GM21529 (cell line): ENCODE results near the gene PSMA7.

Source experiments
- ATAC-seq: cut with Tn5 transposase; IDR thresholded peaks from one replicate; pipeline ENCODE4 v1.9.1; 2021; ENCODE audit not compliant: unreplicated experiment

The PSMA7 gene

GRCh38 chr20:62143081-62143956, at the start of gene PSMA7, which contains the start of gene SS18L1:
Gene PSMA7, minus strand, starts transcription at chr20:62143394. Its CDS starts 91 bp downstream, at chr20:62143303.
Gene SS18L1, plus strand, starts transcription at chr20:62143769. Its CDS starts 52 bp downstream, at chr20:62143821.
- peak; percentile 76 for ATAC-seq

GRCh38 chr20:62192635-62193034, 49.4 kb upstream of the PSMA7 start:
- no peak for ATAC-seq

GRCh38 chr20:62191781-62192559, 48.8 kb upstream of the PSMA7 start:
- ATAC-seq = no peak

GRCh38 chr20:62190639-62191411, 47.6 kb upstream of the PSMA7 start:
- ATAC-seq = no peak

- no peak for ATAC-seq
Measured at GRCh38 chr20:62186887-62187866, 44.0 kb upstream of the PSMA7 start.

GRCh38 chr20:62186096-62186426, 42.9 kb upstream of the PSMA7 start:
- no peak for ATAC-seq

- ATAC-seq = no peak
Measured at GRCh38 chr20:62183426-62184142, 40.4 kb upstream of the PSMA7 start.

- ATAC-seq = peak; percentile 94
Measured at GRCh38 chr20:62182469-62183425, 39.6 kb upstream of the PSMA7 start, which contains the start of gene MTG2. Gene MTG2, plus strand, starts transcription at chr20:62183028. Its CDS starts 10,393 bp downstream, at chr20:62193421.

- no peak for ATAC-seq
Measured at GRCh38 chr20:62181808-62182207, 38.6 kb upstream of the PSMA7 start.

- ATAC-seq = no peak
Measured at GRCh38 chr20:62179162-62179504, 35.9 kb upstream of the PSMA7 start.

GRCh38 chr20:62178316-62179161, 35.3 kb upstream of the PSMA7 start:
- ATAC-seq = no peak

GRCh38 chr20:62177307-62177706, 34.1 kb upstream of the PSMA7 start:
- ATAC-seq = no peak

GRCh38 chr20:62176866-62177265, 33.7 kb upstream of the PSMA7 start:
- no peak for ATAC-seq

- no peak for ATAC-seq
Measured at GRCh38 chr20:62175711-62176110, 32.5 kb upstream of the PSMA7 start.

- no peak for ATAC-seq
Measured at GRCh38 chr20:62174870-62175624, 31.9 kb upstream of the PSMA7 start.

GRCh38 chr20:62174021-62174804, 31.0 kb upstream of the PSMA7 start:
- no peak for ATAC-seq
